ENCODE data around the gene SLC9A8.

DNA sequence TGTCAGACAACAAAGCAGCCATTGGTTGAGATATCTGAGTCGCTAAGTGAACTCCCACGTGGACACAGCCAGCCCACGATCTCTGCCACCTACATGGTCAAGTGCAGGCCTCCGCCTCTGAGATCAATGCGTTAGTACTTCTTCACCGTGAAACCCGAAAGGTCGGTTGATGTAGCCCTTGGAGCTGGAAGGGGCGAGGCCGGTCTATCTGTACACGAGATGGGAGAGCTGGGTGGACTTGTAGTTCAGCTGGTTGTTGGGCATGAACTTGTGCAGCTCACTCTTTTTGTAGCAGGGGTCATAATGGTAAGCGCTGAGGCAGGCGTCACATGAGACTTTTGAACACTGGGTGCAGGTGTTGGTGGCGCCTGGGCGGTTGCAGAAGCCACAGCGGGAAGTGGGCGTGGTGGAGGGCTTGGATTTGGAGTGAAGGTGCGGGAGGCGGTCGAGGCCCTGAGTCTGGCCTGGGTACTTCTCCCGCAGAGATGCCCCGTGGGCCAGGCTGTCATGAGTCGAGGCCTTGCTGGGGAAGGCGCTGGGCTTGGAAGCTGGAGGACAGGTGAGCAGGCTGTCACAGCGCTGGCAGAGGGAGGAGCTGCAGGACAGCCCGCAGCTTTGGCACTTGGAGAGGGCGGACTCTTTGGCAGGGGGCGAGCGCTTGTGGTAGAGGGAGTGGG is 92.9 kb downstream of the SLC9A8 start:
- TF ChIP-seq CTCF (conservative IDR thresholded peaks at IDR 0.05; ENCODE audit: low read depth, low read length) (no peak), POLR2A (IDR thresholded peaks at IDR 0.05; ENCODE audit: low read depth, low read length) (no peak), FOS (IDR thresholded peaks at IDR 0.05; ENCODE audit: low read depth, low read length) (no peak), CEBPB (IDR thresholded peaks at IDR 0.05; ENCODE audit: low read depth, low read length) (no peak), ELK1 (IDR thresholded peaks at IDR 0.05; ENCODE audit: borderline replicate concordance, low read depth, low read length) (no peak), MAZ (IDR thresholded peaks at IDR 0.05; ENCODE audit: borderline replicate concordance, low read depth, low read length) (no peak), RAD21 (IDR thresholded peaks at IDR 0.05; ENCODE audit: low read length) (no peak), RCOR1 (IDR thresholded peaks at IDR 0.05; ENCODE audit: insufficient replicate concordance, low read length) (no peak), BHLHE40 (IDR thresholded peaks at IDR 0.05; ENCODE audit: low read depth, low read length) (no peak), SMC3 (IDR thresholded peaks at IDR 0.05; ENCODE audit: low read depth, low read length) (no peak)
- TF ChIP-seq, protein P1, sequence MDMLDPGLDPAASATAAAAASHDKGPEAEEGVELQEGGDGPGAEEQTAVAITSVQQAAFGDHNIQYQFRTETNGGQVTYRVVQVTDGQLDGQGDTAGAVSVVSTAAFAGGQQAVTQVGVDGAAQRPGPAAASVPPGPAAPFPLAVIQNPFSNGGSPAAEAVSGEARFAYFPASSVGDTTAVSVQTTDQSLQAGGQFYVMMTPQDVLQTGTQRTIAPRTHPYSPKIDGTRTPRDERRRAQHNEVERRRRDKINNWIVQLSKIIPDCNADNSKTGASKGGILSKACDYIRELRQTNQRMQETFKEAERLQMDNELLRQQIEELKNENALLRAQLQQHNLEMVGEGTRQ (IDR thresholded peaks at IDR 0.05; ENCODE audit: low read depth, low read length): no peak
